ENCODE data around the gene NCK1. TPM values are rescaled to one million over a fixed set of nuclear protein-coding genes. Genes with fewer than 3 reads are reported as not detected.

The NCK1 gene
- total and polyA plus RNA-seq, 2 of the 13 experiments (the other 11 are each of a cell fraction or from before 2014, with no cell fraction given), result 14.7 to 30.4 TPM

DNA sequence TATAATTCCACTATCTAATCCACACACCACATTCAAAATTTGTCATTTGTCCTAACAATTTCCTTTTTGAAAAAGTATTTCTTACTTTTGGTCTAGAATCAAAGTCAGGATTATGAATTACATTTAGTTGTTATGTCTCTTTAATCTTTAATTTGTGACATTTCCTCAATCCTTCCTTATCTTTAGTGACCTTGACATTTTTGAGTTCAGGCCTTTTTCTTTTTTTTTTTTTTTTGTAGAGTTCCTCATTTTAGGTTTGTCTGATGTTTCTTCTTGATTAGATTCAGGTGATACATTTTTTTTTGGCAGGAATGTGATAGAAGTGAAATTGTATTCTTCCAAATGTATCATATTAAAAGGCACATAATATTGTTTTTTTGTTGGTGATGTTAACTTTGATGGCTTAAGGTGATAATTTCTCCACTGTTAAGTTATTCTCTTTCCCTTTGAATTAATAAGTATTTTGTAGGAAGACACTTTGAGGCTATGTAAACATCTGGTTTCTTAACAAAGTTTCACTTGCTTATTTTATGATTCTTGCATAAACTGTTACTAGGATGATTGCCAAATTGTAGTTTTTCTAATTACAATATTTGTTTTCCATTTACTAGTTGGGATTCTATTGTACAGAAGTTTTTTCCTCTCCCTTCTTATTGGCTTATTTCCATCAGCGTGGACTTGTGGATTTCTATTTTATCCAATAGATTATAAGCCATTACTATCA lies 26.8 kb upstream of the NCK1 start:
- no peaks in the 10 kb centered on the region for H4K20me1 ChIP-seq (ENCODE audit: insufficient read depth, low read length)
- DNase-seq (ENCODE audit: low spot score) (no peak), FAIRE-seq (no peak), ATAC-seq (no peak)
- H3K27ac ChIP-seq (ENCODE audit: extremely low read length, insufficient read depth, low read length), result no peak overlapping the region
- no peaks in the 10 kb centered on the region for H3K27me3 ChIP-seq (ENCODE audit: control insufficient read depth in 1 of 2, insufficient read depth in 2 of 2, low read length in 2 of 2)
- no peak overlapping the region for H3K4me2 ChIP-seq (ENCODE audit: low read depth, low read length)
- H3K9ac ChIP-seq (ENCODE audit: insufficient read depth, low read depth, low read length), result no peak overlapping the region
- in situ Hi-C loops (cut with HindIII; ENCODE audit: extremely low pct_ligation_motif_present, low pct_unique_long_range_greater_than_20kb), result no loop called here
- 100% methylated on average over 1 of the region's 1 CpG for whole genome bisulfite sequencing (ENCODE audit: low lambda C conversion rate)
- no TSS peak for BruUV-seq (replicated peaks)
- peaks cover 1 to 2% of the 10 kb centered on the region in 2 experiments; a peak in 2 of 5 replicates for H3K36me3 ChIP-seq (replicated peaks in 1 of 2; ENCODE audit: control insufficient read depth in 1 of 2, insufficient read depth in 2 of 2, low read length in 2 of 2)
- H3K79me2 ChIP-seq (ENCODE audit: insufficient read depth, low read length), result peaks cover 28% of the 10 kb centered on the region
- no peak overlapping the region for H3K4me3 ChIP-seq (replicated peaks in 1 of 3; ENCODE audit: insufficient read depth in 1 of 3, low read depth in 2 of 3, low read length in 3 of 3)
- no peaks in the 10 kb centered on the region for H3K9me3 ChIP-seq (ENCODE audit: low read length)
- H2AFZ ChIP-seq (ENCODE audit: low read length), result no peak overlapping the region
- no peaks in the 10 kb centered on the region for H3K4me1 ChIP-seq (ENCODE audit: insufficient read depth, low read length)
- ChIA-PET POLR2A (no interaction called here), CTCF (ENCODE audit: low intra/inter-chr PET ratio, low total read pairs) (no interaction called here)
- TF ChIP-seq CEBPG (CRISPR knock-in tag; IDR thresholded peaks at IDR 0.05) (no peak), ARID2 (CRISPR knock-in tag; IDR thresholded peaks at IDR 0.05; ENCODE audit: borderline replicate concordance) (no peak), SOX6 (IDR thresholded peaks at IDR 0.05) (no peak), SOX6 (CRISPR knock-in tag; IDR thresholded peaks at IDR 0.05) (no peak), TCF12 (IDR thresholded peaks at IDR 0.05) (no peak), TCF12 (CRISPR knock-in tag; IDR thresholded peaks at IDR 0.05) (no peak), ZNF451 (CRISPR knock-in tag; IDR thresholded peaks at IDR 0.05) (no peak), ZSCAN25 (CRISPR knock-in tag; IDR thresholded peaks at IDR 0.05) (no peak), ZNF101 (CRISPR knock-in tag; IDR thresholded peaks at IDR 0.05; ENCODE audit: borderline replicate concordance, low read depth) (no peak), HOXA9 (CRISPR knock-in tag; IDR thresholded peaks at IDR 0.05; ENCODE audit: borderline replicate concordance) (no peak)
- TF ChIP-seq, protein P1, sequence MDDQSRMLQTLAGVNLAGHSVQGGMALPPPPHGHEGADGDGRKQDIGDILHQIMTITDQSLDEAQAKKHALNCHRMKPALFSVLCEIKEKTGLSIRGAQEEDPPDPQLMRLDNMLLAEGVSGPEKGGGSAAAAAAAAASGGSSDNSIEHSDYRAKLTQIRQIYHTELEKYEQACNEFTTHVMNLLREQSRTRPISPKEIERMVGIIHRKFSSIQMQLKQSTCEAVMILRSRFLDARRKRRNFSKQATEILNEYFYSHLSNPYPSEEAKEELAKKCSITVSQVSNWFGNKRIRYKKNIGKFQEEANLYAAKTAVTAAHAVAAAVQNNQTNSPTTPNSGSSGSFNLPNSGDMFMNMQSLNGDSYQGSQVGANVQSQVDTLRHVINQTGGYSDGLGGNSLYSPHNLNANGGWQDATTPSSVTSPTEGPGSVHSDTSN (CRISPR knock-in tag; IDR thresholded peaks at IDR 0.05; ENCODE audit: borderline replicate concordance), result no peak
- TF ChIP-seq, protein P2, sequence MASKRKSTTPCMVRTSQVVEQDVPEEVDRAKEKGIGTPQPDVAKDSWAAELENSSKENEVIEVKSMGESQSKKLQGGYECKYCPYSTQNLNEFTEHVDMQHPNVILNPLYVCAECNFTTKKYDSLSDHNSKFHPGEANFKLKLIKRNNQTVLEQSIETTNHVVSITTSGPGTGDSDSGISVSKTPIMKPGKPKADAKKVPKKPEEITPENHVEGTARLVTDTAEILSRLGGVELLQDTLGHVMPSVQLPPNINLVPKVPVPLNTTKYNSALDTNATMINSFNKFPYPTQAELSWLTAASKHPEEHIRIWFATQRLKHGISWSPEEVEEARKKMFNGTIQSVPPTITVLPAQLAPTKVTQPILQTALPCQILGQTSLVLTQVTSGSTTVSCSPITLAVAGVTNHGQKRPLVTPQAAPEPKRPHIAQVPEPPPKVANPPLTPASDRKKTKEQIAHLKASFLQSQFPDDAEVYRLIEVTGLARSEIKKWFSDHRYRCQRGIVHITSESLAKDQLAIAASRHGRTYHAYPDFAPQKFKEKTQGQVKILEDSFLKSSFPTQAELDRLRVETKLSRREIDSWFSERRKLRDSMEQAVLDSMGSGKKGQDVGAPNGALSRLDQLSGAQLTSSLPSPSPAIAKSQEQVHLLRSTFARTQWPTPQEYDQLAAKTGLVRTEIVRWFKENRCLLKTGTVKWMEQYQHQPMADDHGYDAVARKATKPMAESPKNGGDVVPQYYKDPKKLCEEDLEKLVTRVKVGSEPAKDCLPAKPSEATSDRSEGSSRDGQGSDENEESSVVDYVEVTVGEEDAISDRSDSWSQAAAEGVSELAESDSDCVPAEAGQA (IDR thresholded peaks at IDR 0.05; ENCODE audit: low read depth), result no peak
- TF ChIP-seq, protein P2 (CRISPR knock-in tag; IDR thresholded peaks at IDR 0.05; ENCODE audit: borderline replicate concordance), result no peak
- TF ChIP-seq, protein P3, sequence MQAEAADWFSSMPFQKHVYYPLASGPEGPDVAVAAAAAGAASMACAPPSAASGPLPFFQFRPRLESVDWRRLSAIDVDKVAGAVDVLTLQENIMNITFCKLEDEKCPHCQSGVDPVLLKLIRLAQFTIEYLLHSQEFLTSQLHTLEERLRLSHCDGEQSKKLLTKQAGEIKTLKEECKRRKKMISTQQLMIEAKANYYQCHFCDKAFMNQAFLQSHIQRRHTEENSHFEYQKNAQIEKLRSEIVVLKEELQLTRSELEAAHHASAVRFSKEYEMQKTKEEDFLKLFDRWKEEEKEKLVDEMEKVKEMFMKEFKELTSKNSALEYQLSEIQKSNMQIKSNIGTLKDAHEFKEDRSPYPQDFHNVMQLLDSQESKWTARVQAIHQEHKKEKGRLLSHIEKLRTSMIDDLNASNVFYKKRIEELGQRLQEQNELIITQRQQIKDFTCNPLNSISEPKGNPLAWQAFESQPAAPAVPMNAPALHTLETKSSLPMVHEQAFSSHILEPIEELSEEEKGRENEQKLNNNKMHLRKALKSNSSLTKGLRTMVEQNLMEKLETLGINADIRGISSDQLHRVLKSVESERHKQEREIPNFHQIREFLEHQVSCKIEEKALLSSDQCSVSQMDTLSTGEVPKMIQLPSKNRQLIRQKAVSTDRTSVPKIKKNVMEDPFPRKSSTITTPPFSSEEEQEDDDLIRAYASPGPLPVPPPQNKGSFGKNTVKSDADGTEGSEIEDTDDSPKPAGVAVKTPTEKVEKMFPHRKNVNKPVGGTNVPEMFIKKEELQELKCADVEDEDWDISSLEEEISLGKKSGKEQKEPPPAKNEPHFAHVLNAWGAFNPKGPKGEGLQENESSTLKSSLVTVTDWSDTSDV (CRISPR knock-in tag; IDR thresholded peaks at IDR 0.05), result no peak
- intact Hi-C loops (cut with micrococcal nuclease; ENCODE audit: unreplicated experiment), result no loop called here
